HEK293T (cell line): ENCODE results near the gene FMO2.

Source experiments
- CTCF ChIA-PET: fragments of 350-600 bp; formaldehyde crosslinking; extraction: SDS; loops from one replicate; lab custom pipeline; 2021; ENCODE audit warnings: antibody characterized with exemption, inconsistent platforms; lab: Yijun Ruan, JAX
- POLR2A ChIA-PET: fragments of 350-600 bp; formaldehyde crosslinking; extraction: SDS; loops from one replicate; lab custom pipeline; 2020; ENCODE audit warnings: antibody characterized with exemption, inconsistent platforms; lab: Yijun Ruan, JAX
- DNase-seq: peaks from one replicate; pipeline ENCODE4 v3.0.0; 2012; ENCODE audit warnings: mixed read lengths; ENCODE audit errors: extremely low spot score
- ARNT ChIP-seq: fragments of 450-650 bp; IDR thresholded peaks from 2 replicates; pipeline ENCODE4 v1.6.1; 2017; ENCODE audit warnings: mild to moderate bottlenecking
- BHLHE40 ChIP-seq: fragments of 450-650 bp; IDR thresholded peaks from 2 replicates; pipeline ENCODE4 v1.6.1; 2016; ENCODE audit warnings: mild to moderate bottlenecking, moderate library complexity, borderline replicate concordance
- CTBP1 ChIP-seq: fragments of 450-650 bp; IDR thresholded peaks from 2 replicates; pipeline ENCODE4 v1.6.1; 2016; ENCODE audit warnings: borderline replicate concordance
- ELF4 ChIP-seq: fragments of 450-650 bp; IDR thresholded peaks from 2 replicates; pipeline ENCODE4 v1.6.1; 2017; ENCODE audit warnings: antibody characterized with exemption
- FOXA1 ChIP-seq: fragments of 450-650 bp; IDR thresholded peaks from 2 replicates; pipeline ENCODE4 v1.6.1; 2016; ENCODE audit warnings: mild to moderate bottlenecking
- FOXK2 ChIP-seq: fragments of 450-650 bp; IDR thresholded peaks from 2 replicates; pipeline ENCODE4 v1.6.1; 2016; ENCODE audit warnings: mild to moderate bottlenecking
- FOXM1 ChIP-seq: fragments of 450-650 bp; IDR thresholded peaks from 2 replicates; pipeline ENCODE4 v1.6.1; 2017; ENCODE audit warnings: mild to moderate bottlenecking, borderline replicate concordance
- HDGF ChIP-seq: fragments of 450-650 bp; IDR thresholded peaks from 2 replicates; pipeline ENCODE4 v1.6.1; 2017; ENCODE audit warnings: antibody characterized with exemption, borderline replicate concordance
- L3MBTL2 ChIP-seq: fragments of 450-650 bp; conservative IDR thresholded peaks from 2 replicates; pipeline ENCODE4 v1.6.1; 2016; ENCODE audit warnings: mild to moderate bottlenecking
- LEF1 ChIP-seq: fragments of 450-650 bp; IDR thresholded peaks from 2 replicates; pipeline ENCODE4 v1.6.1; 2017; ENCODE audit warnings: mild to moderate bottlenecking, borderline replicate concordance
- NFRKB ChIP-seq: fragments of 450-650 bp; IDR thresholded peaks from 2 replicates; pipeline ENCODE4 v1.6.1; 2016; ENCODE audit warnings: mild to moderate bottlenecking, moderate library complexity
- SP1 ChIP-seq: fragments of 450-650 bp; IDR thresholded peaks from 2 replicates; pipeline ENCODE4 v1.6.1; 2017
- SUZ12 ChIP-seq: fragments of 450-650 bp; IDR thresholded peaks from 2 replicates; pipeline ENCODE4 v1.6.1; 2016; ENCODE audit warnings: mild to moderate bottlenecking
- TARDBP ChIP-seq: fragments of 450-650 bp; IDR thresholded peaks from 2 replicates; pipeline ENCODE4 v1.6.1; 2016
- ZNF384 ChIP-seq: fragments of 450-650 bp; IDR thresholded peaks from 2 replicates; pipeline ENCODE4 v1.6.1; 2016
- TF ChIP-seq, protein P1 (sequence below): fragments of 450-650 bp; IDR thresholded peaks from 2 replicates; pipeline ENCODE4 v1.6.1; 2016

The FMO2 gene

DNA sequence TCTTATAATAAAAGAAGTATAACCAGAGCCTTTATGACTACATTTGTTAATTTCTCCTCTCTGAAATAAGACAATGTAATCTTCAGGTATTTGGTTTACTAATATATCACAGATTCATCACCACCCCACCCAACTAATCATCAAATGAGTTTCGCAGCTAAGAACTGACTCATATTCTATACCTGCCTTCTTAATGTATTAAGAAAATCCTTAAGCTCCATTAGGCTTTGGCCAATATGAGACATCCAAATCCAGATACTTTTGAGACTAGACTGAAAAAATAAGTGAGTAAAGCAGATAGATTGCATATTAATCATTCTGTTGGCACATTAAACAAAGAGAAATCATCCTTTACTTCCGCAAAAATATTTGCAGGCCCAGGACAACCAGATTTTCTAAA lies 18.7 kb upstream of the FMO2 start:
- CTCF ChIA-PET, result interaction anchor here (0.6 to 0.7 kb wide), 2 partner anchors 23 to 28 kb away, joined by 3 to 4 read pairs; no protein-coding TSS in a partner anchor
- POLR2A ChIA-PET, result no interaction called here
- no peak for DNase-seq
- no peak for TF ChIP-seq BHLHE40
- no peak for TF ChIP-seq FOXA1
- no peak for TF ChIP-seq TARDBP
- no peak for TF ChIP-seq ELF4
- TF ChIP-seq NFRKB, result no peak
- no peak for TF ChIP-seq SUZ12
- TF ChIP-seq L3MBTL2, result no peak
- TF ChIP-seq FOXK2, result no peak
- no peak for TF ChIP-seq CTBP1
- TF ChIP-seq FOXM1, result no peak
- no peak for TF ChIP-seq ZNF384
- no peak for TF ChIP-seq SP1
- no peak for TF ChIP-seq ARNT
- TF ChIP-seq HDGF, result no peak
- TF ChIP-seq, protein P1, sequence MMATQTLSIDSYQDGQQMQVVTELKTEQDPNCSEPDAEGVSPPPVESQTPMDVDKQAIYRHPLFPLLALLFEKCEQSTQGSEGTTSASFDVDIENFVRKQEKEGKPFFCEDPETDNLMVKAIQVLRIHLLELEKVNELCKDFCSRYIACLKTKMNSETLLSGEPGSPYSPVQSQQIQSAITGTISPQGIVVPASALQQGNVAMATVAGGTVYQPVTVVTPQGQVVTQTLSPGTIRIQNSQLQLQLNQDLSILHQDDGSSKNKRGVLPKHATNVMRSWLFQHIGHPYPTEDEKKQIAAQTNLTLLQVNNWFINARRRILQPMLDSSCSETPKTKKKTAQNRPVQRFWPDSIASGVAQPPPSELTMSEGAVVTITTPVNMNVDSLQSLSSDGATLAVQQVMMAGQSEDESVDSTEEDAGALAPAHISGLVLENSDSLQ, result no peak

DNA sequence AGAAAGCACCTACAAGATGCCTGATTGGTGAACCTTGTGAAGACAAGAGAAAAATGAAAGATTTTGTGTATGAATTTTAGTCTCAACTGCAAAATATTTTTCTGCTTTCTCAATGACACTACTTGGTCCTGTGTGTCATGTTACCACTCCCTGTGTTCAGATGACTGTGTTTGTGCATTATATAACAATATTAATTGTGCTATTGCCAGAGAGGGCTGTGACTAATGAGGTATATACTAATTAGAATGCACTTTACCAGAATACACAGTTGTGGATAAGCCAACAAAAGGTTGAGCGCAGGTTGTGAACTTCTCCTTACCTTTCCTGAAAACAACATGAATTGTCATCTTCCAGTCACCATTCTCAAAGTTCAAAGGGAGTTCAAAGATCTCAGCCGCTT lies 17.3 kb upstream of the FMO2 start:
- TF ChIP-seq TARDBP (no peak), L3MBTL2 (no peak), SP1 (no peak), FOXA1 (no peak), NFRKB (no peak), ARNT (no peak), CTBP1 (no peak), HDGF (no peak), ELF4 (no peak), SUZ12 (no peak)
- TF ChIP-seq, protein P1, result no peak
- ChIA-PET CTCF (no interaction called here), POLR2A (no interaction called here)
- DNase-seq, result no peak

DNA sequence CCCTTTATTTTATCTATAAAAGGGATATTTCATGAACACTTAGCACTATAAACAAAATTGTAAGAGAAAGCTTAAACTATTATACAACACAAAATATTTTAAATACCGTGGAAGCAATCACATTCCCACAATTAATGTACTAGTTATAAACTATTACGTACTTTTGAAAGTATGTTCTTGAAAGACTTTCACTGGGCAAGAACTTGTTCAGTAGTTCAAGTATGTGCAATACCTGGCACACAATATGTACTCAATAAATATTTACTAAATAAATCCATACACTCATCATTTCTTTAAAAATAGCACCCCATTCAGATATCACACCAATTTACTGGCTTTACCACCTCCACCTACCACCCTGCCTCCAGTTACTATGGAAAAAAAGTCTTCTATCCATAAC lies 12.6 kb upstream of the FMO2 start:
- TF ChIP-seq LEF1, result no peak
- no peak for TF ChIP-seq SP1
- no peak for TF ChIP-seq L3MBTL2
- no peak for TF ChIP-seq SUZ12
- TF ChIP-seq FOXM1, result no peak
- TF ChIP-seq BHLHE40, result no peak
- no peak for TF ChIP-seq ARNT
- TF ChIP-seq HDGF, result no peak
- TF ChIP-seq FOXA1, result no peak
- TF ChIP-seq ELF4, result no peak
- no peak for TF ChIP-seq TARDBP
- no peak for TF ChIP-seq NFRKB
- no peak for TF ChIP-seq FOXK2
- ChIA-PET CTCF (no interaction called here), POLR2A (no interaction called here)
- DNase-seq, result no peak

DNA sequence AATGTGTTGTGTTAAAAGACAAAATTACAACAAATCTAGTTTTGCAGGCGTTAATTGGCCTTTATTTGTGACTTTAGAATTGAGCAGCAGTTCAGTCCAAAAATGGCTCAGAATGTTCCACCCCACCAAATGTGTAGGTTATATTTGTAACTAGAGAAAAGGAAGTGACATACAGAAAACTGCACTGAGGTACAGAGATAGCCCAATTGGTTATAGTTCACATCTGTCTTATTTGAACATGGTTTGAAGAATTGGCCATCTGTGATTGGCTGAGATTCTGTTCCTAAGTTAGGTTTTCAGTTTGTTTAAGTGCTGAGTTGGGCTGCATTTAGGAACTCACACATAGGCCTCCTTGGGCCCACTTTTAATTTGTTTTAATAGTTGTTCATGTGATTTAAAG lies 12.0 kb upstream of the FMO2 start:
- no peak for DNase-seq
- CTCF ChIA-PET, result no interaction called here
- TF ChIP-seq ZNF384, result no peak
- TF ChIP-seq FOXK2, result no peak
- no peak for TF ChIP-seq FOXM1
- POLR2A ChIA-PET, result no interaction called here

DNA sequence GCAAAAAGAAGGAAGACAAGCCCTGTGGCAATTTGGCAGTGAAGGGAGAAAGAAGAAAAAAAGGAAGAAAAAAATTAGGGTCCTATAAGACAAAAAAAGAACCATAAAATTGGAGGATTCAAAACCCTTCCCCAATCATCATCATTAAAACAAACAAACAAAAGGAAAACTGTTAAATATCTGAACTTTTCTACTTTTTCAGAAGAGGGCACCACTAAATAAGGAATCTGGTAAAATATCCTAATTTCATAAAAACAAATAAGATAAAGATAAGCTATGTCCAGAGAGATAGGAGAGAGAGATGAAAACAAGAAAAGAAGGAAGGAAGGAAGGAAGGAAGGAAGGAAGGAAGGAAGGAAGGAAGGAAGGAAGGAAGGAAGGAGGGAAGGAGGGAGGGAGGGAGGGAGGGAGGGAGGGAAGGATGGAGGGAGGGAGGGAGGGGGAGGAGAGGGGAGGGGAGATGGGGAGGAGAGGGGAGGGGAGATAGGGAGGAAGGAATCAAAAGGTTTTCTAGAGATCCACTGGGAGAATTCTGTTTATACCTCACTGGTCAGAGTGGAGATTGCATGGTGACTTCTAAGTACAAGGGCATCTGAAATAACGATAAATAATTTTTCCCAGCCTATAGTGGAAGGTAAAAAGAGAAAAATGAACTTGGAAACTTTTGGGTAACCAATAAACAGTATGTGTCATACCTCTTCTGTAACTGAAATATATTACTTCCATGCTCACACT lies 10.4 kb upstream of the FMO2 start:
- CTCF ChIA-PET, result interaction anchor here (0.6 to 1.0 kb wide), 2 partner anchors 71 to 135 kb away, joined by 3 read pairs; no protein-coding TSS in a partner anchor
- POLR2A ChIA-PET, result no interaction called here
- no peak for DNase-seq
- TF ChIP-seq BHLHE40 (no peak), SUZ12 (no peak), HDGF (no peak), FOXK2 (no peak), SP1 (no peak), ZNF384 (no peak), ARNT (no peak), LEF1 (no peak)
- TF ChIP-seq, protein P1, result no peak

DNA sequence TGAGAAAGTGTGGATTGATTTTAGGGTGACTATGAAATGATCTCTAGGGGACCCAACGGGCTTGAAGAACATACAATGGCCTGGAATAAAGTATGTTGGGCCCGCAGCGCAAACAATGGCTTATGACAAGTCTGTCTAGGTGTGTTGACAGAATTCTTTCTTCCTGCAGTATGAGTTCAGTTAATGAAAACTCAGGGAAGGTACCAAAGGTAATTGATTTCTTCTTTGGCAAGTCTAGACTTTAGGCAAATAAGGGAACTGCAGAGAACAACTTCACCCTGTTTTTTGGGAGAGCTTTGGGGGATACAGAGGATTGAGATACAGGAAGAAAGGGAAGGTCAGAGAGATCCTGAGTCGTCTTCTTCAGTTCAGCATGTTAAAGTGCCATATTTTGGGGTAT lies 7.8 kb upstream of the FMO2 start:
- CTCF ChIA-PET, result no interaction called here
- DNase-seq, result no peak
- POLR2A ChIA-PET, result no interaction called here
- TF ChIP-seq ELF4, result no peak
- TF ChIP-seq, protein P1, result no peak
- TF ChIP-seq FOXM1, result no peak
- TF ChIP-seq BHLHE40, result no peak
- no peak for TF ChIP-seq SP1
- no peak for TF ChIP-seq FOXK2
- no peak for TF ChIP-seq HDGF
